A549 (cell line): ENCODE measurements around the gene CAMTA1. TPM values are rescaled to one million over a fixed set of nuclear protein-coding genes. Genes with fewer than 3 reads are reported as not detected.

Experiments
- ATAC-seq, 2 experiments: fragments of 200-7000 bp in 1 of 2; fragments of >200 bp in 1 of 2; cut with Nextera tagmentation in 1 of 2; cut with Tn5 transposase in 1 of 2; 3 replicates each; pipeline versions ENCODE4 v1.8.0 to v1.9.1; 2018 to 2020; ENCODE audit warnings: mild to moderate bottlenecking in 1 of 2, moderate library complexity in 1 of 2
- CTCF ChIA-PET: fragments of 300-600 bp; sonication (Branson Sonifier 250); formaldehyde crosslinking; extraction: SDS; loops from one replicate; lab custom pipeline; 2021; ENCODE audit warnings: antibody characterized with exemption, inconsistent platforms; lab: Yijun Ruan, JAX
- POLR2A ChIA-PET: fragments of 350-600 bp; formaldehyde crosslinking; extraction: SDS; loops from one replicate; lab custom pipeline; 2021; ENCODE audit warnings: antibody characterized with exemption, inconsistent platforms; lab: Yijun Ruan, JAX
- DNase-seq, 2 experiments: peaks; one replicate each; pipeline versions ENCODE4 v3.0.0 to v3.0.0-alpha.2; 2011 to 2016; ENCODE audit warnings: low read depth in 1 of 2, low spot score in 1 of 2
- FAIRE-seq: peaks from 2 replicates; lab custom pipeline; 2011; peaks lifted over from hg19 to GRCh38; lab: Jason Lieb, UNC
- H3K27ac ChIP-seq, 2 experiments: fragments of >200 bp; sonication (Bioruptor Twin); formaldehyde crosslinking; 3 replicates each; pipeline ENCODE4 v1.5.1; 2016 to 2017
- H3K4me1 ChIP-seq: fragments of >200 bp; sonication (Bioruptor Twin); formaldehyde crosslinking; 3 replicates; pipeline ENCODE4 v1.6.1; 2016
- H3K4me2 ChIP-seq: fragments of >200 bp; sonication (Bioruptor Twin); formaldehyde crosslinking; 3 replicates; pipeline ENCODE4 v1.6.1; 2016
- H3K4me3 ChIP-seq: fragments of >200 bp; sonication (Bioruptor Twin); formaldehyde crosslinking; 3 replicates; pipeline ENCODE4 v1.5.1; 2016
- H3K9me3 ChIP-seq: fragments of >200 bp; sonication (Bioruptor Twin); formaldehyde crosslinking; 3 replicates; pipeline ENCODE4 v1.6.1; 2016
- CHD2 ChIP-seq: fragments of 150-350 bp; IDR thresholded peaks from 2 replicates; pipeline ENCODE4 v1.6.1; 2014; ENCODE audit warnings: low read length; ENCODE audit not compliant: partially characterized antibody
- CHD4 ChIP-seq: fragments of 200-600 bp; sonication (generic); IDR thresholded peaks from 2 replicates; pipeline ENCODE4 v1.6.1; 2016; ENCODE audit warnings: antibody characterized with exemption, mild to moderate bottlenecking, borderline replicate concordance
- EP300 ChIP-seq, 2 experiments: fragments of >200 bp; sonication (Bioruptor Twin); formaldehyde crosslinking; IDR thresholded peaks; 2 replicates in 1 of 2; 3 replicates in 1 of 2; pipeline ENCODE4 v1.6.1; 2016 to 2017
- FOSB ChIP-seq: fragments of 250-450 bp; sonication (Bioruptor Pico); IDR thresholded peaks from 2 replicates; pipeline ENCODE4 v1.5.0; 2020; ENCODE audit warnings: mild to moderate bottlenecking, moderate library complexity
- FOSL2 ChIP-seq, 2 experiments: fragments of 450-650 bp in 1 of 2; fragments of >200 bp in 1 of 2; sonication (Bioruptor Twin) in 1 of 2; formaldehyde crosslinking; IDR thresholded peaks; 2 replicates each; pipeline versions ENCODE4 v1.5.0 to v1.6.1; 2016 to 2020; ENCODE audit warnings: mild to moderate bottlenecking in 1 of 2, moderate library complexity in 1 of 2
- FOXS1 ChIP-seq: fragments of 250-450 bp; sonication (Bioruptor Pico); IDR thresholded peaks from 2 replicates; pipeline ENCODE4 v1.5.0; 2020; ENCODE audit warnings: mild to moderate bottlenecking, moderate library complexity
- GATA3 ChIP-seq: IDR thresholded peaks from 2 replicates; pipeline ENCODE4 v1.6.1; 2012; ENCODE audit warnings: borderline replicate concordance
- HOXA7 ChIP-seq: fragments of 250-450 bp; sonication (Bioruptor Pico); IDR thresholded peaks from 2 replicates; pipeline ENCODE4 v1.5.0; 2020; ENCODE audit warnings: mild to moderate bottlenecking, moderate library complexity
- MAFK ChIP-seq: fragments of 450-650 bp; IDR thresholded peaks from 2 replicates; pipeline ENCODE4 v1.6.1; 2014; ENCODE audit not compliant: partially characterized antibody
- NFE2L2 ChIP-seq: fragments of 150-350 bp; conservative IDR thresholded peaks from 2 replicates; pipeline ENCODE4 v1.6.1; 2014; ENCODE audit warnings: low read length
- NPAS2 ChIP-seq: fragments of 250-450 bp; sonication (Bioruptor Pico); IDR thresholded peaks from 2 replicates; pipeline ENCODE4 v1.8.0; 2022; ENCODE audit warnings: mild to moderate bottlenecking, moderate library complexity, borderline replicate concordance
- NR3C1 ChIP-seq: fragments of >200 bp; sonication (Bioruptor Twin); formaldehyde crosslinking; IDR thresholded peaks from 3 replicates; pipeline ENCODE4 v1.6.1; 2017
- PHF8 ChIP-seq: fragments of 200-600 bp; sonication (generic); IDR thresholded peaks from 2 replicates; pipeline ENCODE4 v1.6.1; 2016; ENCODE audit warnings: low read depth, mild to moderate bottlenecking, antibody characterized with exemption, moderate library complexity, borderline replicate concordance
- POLR2AphosphoS2 ChIP-seq: conservative IDR thresholded peaks from 2 replicates; pipeline ENCODE4 v1.6.1; 2012; ENCODE audit warnings: low read length, improper control_type of control experiment, inconsistent platforms
- RAD21 ChIP-seq, 2 experiments: fragments of >200 bp in 1 of 2; sonication (Bioruptor Twin) in 1 of 2; formaldehyde crosslinking in 1 of 2; IDR thresholded peaks in 1 of 2; conservative IDR thresholded peaks in 1 of 2; 2 replicates in 1 of 2; 3 replicates in 1 of 2; pipeline ENCODE4 v1.6.1; 2012 to 2018; ENCODE audit warnings: inconsistent platforms in 1 of 2
- RFX5 ChIP-seq: fragments of 450-650 bp; IDR thresholded peaks from 2 replicates; pipeline ENCODE4 v1.7.1; 2014; ENCODE audit warnings: antibody characterized with exemption, mild to moderate bottlenecking, moderate library complexity
- TP53 ChIP-seq: fragments of 250-450 bp; sonication (Bioruptor Pico); IDR thresholded peaks from 2 replicates; pipeline ENCODE4 v1.5.0; 2021; ENCODE audit warnings: mild to moderate bottlenecking, moderate library complexity
- WGBS: methylation state at CpG from one replicate; pipeline ENCODE4 v1.1.6; 2017; ENCODE audit errors: missing lambda C conversion rate; 5-methylcytosine and 5-hydroxymethylcytosine counted together
- polyA plus RNA-seq, 4 experiments: library from polyadenylated mRNA; depleted of rRNA in 3 of 4; stranded (reverse); fragments of >200 nt; fragmentation: RNase III in 1 of 4; extraction: RNeasy Plus Mini Kit Qiagen cat#74134 plus additional on column Dnase treatment in 1 of 4; gene quantifications; 2 replicates in 3 of 4; 3 replicates in 1 of 4; pipeline ENCODE4 v1.2.3, GENCODE V29; 2011 to 2017
- TF ChIP-seq, protein P1 (sequence below): fragments of 150-350 bp; IDR thresholded peaks from 2 replicates; pipeline ENCODE4 v1.6.1; 2014; ENCODE audit warnings: low read depth, mild to moderate bottlenecking, low read length
- TF ChIP-seq, protein P2 (sequence below): IDR thresholded peaks from 2 replicates; pipeline ENCODE4 v1.6.1; 2012
- TF ChIP-seq, protein P3 (sequence below): IDR thresholded peaks from 2 replicates; pipeline ENCODE4 v1.6.1; 2012
- TF ChIP-seq, protein P4 (sequence below): fragments of 450-650 bp; IDR thresholded peaks from 2 replicates; pipeline ENCODE4 v1.6.1; 2014; ENCODE audit warnings: antibody characterized with exemption
- TF ChIP-seq, protein P5 (sequence below): fragments of 200-600 bp; sonication (generic); IDR thresholded peaks from 2 replicates; pipeline ENCODE4 v1.6.1; 2016; ENCODE audit warnings: antibody characterized with exemption, mild to moderate bottlenecking, moderate library complexity

The CAMTA1 gene
- polyA plus RNA-seq, 2 of the 4 experiments (the other 2 are of a cell fraction), result 58.8 to 75.0 TPM

DNA sequence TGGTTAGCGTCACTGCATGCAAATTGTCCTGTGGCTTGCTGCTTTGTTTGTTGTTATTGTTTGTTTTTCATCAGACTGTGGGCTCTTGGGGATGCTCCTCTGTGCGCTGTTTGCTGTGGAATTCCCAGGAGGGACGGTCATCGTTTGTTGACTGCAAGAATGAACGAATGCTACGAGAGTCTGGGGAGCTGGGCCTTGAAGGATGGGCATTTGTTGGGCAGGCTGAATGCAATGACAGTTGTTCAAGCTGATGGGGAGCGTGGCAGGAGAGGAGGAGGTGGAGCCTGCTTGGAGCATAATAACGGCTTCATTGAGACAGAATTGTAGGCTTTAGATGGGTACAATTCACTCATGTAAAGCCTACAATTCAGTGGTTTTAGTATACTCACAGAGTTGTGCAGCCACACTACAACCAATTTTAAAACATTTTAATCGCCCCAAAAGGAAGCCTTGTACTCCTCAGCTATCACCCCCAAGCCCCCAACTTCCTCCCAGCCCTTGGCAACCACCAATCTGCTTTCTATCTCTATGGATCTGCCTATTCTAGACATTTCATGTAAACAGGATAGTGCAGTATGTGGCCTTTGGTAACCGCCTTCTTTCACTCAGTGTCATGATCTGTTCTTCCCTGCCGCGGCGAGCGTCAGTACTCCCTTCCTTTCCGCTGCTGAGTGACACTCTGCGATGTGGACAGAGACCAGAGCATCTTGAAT is 190.2 kb downstream of the CAMTA1 start:
- Histone ChIP-seq H3K4me3 (no peak overlapping the region), H3K9me3 (no peaks in the 10 kb centered on the region), H3K27ac (no peak overlapping the region), H3K4me2 (no peak overlapping the region), H3K4me1 (no peaks in the 10 kb centered on the region)
- ChIA-PET CTCF (interaction anchor here (0.6 to 1.4 kb wide), 2 partner anchors 95 to 1535 kb away, joined by 3 to 4 read pairs; no protein-coding TSS in a partner anchor), POLR2A (no interaction called here)
- 74% methylated on average over 16 of the region's 16 CpGs for WGBS
- ATAC-seq (no peak), FAIRE-seq (no peak), DNase-seq (no peak)
- TF ChIP-seq TP53 (CRISPR knock-in tag) (no peak), NPAS2 (CRISPR knock-in tag) (no peak), HOXA7 (no peak), CHD2 (no peak), RFX5 (no peak), PHF8 (no peak), RAD21 (conservative IDR thresholded peaks at IDR 0.05 in 1 of 2, IDR thresholded peaks at IDR 0.05 in 1 of 2) (no peak), MAFK (no peak), FOSL2 (IDR thresholded peaks at IDR 0.05) (no peak), FOSL2 (CRISPR knock-in tag; IDR thresholded peaks at IDR 0.05) (no peak), POLR2AphosphoS2 (no peak), CHD4 (no peak), EP300 (IDR thresholded peaks at IDR 0.05) (no peak), FOXS1 (CRISPR knock-in tag) (no peak)
- TF ChIP-seq, protein P1, sequence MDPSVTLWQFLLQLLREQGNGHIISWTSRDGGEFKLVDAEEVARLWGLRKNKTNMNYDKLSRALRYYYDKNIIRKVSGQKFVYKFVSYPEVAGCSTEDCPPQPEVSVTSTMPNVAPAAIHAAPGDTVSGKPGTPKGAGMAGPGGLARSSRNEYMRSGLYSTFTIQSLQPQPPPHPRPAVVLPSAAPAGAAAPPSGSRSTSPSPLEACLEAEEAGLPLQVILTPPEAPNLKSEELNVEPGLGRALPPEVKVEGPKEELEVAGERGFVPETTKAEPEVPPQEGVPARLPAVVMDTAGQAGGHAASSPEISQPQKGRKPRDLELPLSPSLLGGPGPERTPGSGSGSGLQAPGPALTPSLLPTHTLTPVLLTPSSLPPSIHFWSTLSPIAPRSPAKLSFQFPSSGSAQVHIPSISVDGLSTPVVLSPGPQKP, result no peak

DNA sequence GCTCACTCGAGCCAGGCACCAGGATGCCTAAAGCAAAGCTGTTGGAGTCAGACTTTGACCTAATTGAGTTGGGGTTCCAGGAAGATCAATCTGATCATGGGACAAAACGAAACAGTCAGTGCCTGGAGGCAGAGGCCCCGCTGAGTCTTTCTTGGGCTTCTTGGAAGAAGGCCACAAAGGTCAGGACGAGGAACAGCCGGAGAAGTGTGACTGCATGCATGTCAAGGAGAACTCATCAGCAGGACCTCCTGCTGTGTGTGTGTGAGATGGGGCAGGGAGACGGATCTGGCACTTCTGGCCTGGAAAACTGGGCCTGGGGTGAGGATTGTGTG is 190.8 kb downstream of the CAMTA1 start:
- no peak for FAIRE-seq
- no peak for DNase-seq
- Histone ChIP-seq H3K9me3 (no peaks in the 10 kb centered on the region), H3K4me3 (no peak overlapping the region), H3K27ac (no peak overlapping the region), H3K4me2 (no peak overlapping the region), H3K4me1 (no peaks in the 10 kb centered on the region)
- CTCF ChIA-PET, result interaction anchor here (0.6 to 1.4 kb wide), 2 partner anchors 94 to 1536 kb away, joined by 3 to 4 read pairs; no protein-coding TSS in a partner anchor
- no peak for ATAC-seq
- 64% methylated on average over 6 of the region's 6 CpGs for WGBS
- POLR2A ChIA-PET, result no interaction called here
- TF ChIP-seq, protein P2, sequence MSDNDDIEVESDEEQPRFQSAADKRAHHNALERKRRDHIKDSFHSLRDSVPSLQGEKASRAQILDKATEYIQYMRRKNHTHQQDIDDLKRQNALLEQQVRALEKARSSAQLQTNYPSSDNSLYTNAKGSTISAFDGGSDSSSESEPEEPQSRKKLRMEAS, result no peak
- no peak for TF ChIP-seq MAFK
- TF ChIP-seq, protein P3, sequence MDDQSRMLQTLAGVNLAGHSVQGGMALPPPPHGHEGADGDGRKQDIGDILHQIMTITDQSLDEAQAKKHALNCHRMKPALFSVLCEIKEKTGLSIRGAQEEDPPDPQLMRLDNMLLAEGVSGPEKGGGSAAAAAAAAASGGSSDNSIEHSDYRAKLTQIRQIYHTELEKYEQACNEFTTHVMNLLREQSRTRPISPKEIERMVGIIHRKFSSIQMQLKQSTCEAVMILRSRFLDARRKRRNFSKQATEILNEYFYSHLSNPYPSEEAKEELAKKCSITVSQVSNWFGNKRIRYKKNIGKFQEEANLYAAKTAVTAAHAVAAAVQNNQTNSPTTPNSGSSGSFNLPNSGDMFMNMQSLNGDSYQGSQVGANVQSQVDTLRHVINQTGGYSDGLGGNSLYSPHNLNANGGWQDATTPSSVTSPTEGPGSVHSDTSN, result no peak
- no peak for TF ChIP-seq PHF8
- TF ChIP-seq FOSB (CRISPR knock-in tag), result no peak
- no peak for TF ChIP-seq NFE2L2
- no peak for TF ChIP-seq NR3C1
- TF ChIP-seq, protein P4, sequence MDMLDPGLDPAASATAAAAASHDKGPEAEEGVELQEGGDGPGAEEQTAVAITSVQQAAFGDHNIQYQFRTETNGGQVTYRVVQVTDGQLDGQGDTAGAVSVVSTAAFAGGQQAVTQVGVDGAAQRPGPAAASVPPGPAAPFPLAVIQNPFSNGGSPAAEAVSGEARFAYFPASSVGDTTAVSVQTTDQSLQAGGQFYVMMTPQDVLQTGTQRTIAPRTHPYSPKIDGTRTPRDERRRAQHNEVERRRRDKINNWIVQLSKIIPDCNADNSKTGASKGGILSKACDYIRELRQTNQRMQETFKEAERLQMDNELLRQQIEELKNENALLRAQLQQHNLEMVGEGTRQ, result no peak
- no peak for TF ChIP-seq EP300 (IDR thresholded peaks at IDR 0.05)
- no peak for TF ChIP-seq GATA3
- TF ChIP-seq, protein P5, sequence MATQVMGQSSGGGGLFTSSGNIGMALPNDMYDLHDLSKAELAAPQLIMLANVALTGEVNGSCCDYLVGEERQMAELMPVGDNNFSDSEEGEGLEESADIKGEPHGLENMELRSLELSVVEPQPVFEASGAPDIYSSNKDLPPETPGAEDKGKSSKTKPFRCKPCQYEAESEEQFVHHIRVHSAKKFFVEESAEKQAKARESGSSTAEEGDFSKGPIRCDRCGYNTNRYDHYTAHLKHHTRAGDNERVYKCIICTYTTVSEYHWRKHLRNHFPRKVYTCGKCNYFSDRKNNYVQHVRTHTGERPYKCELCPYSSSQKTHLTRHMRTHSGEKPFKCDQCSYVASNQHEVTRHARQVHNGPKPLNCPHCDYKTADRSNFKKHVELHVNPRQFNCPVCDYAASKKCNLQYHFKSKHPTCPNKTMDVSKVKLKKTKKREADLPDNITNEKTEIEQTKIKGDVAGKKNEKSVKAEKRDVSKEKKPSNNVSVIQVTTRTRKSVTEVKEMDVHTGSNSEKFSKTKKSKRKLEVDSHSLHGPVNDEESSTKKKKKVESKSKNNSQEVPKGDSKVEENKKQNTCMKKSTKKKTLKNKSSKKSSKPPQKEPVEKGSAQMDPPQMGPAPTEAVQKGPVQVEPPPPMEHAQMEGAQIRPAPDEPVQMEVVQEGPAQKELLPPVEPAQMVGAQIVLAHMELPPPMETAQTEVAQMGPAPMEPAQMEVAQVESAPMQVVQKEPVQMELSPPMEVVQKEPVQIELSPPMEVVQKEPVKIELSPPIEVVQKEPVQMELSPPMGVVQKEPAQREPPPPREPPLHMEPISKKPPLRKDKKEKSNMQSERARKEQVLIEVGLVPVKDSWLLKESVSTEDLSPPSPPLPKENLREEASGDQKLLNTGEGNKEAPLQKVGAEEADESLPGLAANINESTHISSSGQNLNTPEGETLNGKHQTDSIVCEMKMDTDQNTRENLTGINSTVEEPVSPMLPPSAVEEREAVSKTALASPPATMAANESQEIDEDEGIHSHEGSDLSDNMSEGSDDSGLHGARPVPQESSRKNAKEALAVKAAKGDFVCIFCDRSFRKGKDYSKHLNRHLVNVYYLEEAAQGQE, result no peak
